ENCODE data around the gene OSBPL7. TPM values are rescaled to one million over a fixed set of nuclear protein-coding genes. Genes with fewer than 3 reads are reported as not detected.

Gene OSBPL7
- total RNA-seq, 1 donor from 2014 or later: 28.0 TPM

DNA sequence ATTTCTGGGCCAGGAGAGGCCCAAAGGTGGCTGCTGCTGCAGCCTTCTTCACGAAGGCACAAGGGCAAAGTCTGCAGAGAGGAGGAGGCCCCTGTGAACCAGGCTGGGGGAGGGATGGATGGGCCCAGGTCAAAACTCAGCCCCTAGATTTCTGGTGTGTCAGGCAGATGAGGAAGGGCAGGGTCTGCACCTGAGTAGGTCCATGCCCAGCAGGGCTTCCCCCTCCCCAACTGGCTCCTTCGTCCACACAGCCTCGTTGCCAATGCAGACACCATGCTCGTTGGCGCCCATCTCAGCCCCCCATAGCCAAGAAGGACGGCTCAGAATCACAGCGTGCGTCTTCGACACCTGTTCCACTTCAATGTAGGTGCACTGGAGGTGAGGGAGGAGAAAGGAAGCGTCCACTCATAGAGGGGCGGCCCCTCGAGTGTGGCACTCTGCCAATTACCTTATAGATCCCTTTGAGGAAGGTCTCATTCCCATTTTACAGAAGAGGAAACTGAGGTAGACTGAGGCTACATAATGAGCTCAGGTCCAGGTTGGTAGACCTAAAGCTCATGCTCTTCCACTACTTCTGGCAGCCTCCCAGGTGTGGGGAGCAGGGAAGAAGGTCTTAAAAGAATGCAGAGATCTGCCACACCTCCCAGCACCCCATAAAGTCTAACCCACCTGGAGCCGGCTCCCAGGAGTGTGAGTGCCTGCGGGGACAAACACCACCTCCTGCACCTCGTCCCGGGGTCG lies 18.6 kb upstream of the OSBPL7 start:
- Mint-ChIP-seq H3K4me1 (ENCODE audit: unreplicated experiment) (peaks cover 46% of the 10 kb centered on the region), H3K27me3 (ENCODE audit: unreplicated experiment) (peaks cover 2% of the 10 kb centered on the region), H3K9me3 (ENCODE audit: unreplicated experiment) (no peaks in the 10 kb centered on the region), H3K36me3 (ENCODE audit: low read depth, unreplicated experiment) (peaks cover 11% of the 10 kb centered on the region), H3K27ac (ENCODE audit: unreplicated experiment) (no peak overlapping the region), H3K4me3 (ENCODE audit: unreplicated experiment) (peak overlapping the region; percentile 90)
- TF ChIP-seq, protein P1, sequence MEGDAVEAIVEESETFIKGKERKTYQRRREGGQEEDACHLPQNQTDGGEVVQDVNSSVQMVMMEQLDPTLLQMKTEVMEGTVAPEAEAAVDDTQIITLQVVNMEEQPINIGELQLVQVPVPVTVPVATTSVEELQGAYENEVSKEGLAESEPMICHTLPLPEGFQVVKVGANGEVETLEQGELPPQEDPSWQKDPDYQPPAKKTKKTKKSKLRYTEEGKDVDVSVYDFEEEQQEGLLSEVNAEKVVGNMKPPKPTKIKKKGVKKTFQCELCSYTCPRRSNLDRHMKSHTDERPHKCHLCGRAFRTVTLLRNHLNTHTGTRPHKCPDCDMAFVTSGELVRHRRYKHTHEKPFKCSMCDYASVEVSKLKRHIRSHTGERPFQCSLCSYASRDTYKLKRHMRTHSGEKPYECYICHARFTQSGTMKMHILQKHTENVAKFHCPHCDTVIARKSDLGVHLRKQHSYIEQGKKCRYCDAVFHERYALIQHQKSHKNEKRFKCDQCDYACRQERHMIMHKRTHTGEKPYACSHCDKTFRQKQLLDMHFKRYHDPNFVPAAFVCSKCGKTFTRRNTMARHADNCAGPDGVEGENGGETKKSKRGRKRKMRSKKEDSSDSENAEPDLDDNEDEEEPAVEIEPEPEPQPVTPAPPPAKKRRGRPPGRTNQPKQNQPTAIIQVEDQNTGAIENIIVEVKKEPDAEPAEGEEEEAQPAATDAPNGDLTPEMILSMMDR (IDR thresholded peaks at IDR 0.05; ENCODE audit: unreplicated experiment): no peak
- no peak for DNase-seq (ENCODE audit: low spot score)

DNA sequence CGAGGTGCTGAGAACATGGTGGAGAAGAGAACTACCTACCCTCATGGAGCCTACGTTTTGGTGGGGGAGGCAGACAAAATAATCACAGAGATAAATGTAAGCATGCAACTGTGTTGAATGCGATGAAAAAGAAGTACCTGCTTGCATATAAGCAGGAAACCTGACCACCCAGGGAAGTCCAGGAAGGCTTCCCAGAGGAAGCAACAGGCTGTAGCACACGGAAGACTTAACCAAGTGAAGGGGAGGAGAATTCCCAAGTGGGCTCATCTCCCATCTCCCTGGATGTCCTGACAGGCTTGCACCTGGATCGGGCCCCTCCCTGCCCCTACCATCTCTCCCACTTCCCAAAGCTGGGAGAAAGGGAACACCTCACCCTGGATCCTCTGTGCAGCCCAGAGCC lies 17.5 kb upstream of the OSBPL7 start:
- Mint-ChIP-seq H3K4me3 (ENCODE audit: unreplicated experiment) (no peak overlapping the region), H3K9me3 (ENCODE audit: unreplicated experiment) (no peaks in the 10 kb centered on the region), H3K27ac (ENCODE audit: unreplicated experiment) (no peak overlapping the region), H3K4me1 (ENCODE audit: unreplicated experiment) (peaks cover 52% of the 10 kb centered on the region), H3K36me3 (ENCODE audit: low read depth, unreplicated experiment) (peaks cover 16% of the 10 kb centered on the region), H3K27me3 (ENCODE audit: unreplicated experiment) (peaks cover 3% of the 10 kb centered on the region)
- TF ChIP-seq, protein P1 (IDR thresholded peaks at IDR 0.05; ENCODE audit: unreplicated experiment): no peak
- no peak for DNase-seq (ENCODE audit: low spot score)

- no peak overlapping the region for H3K27ac Mint-ChIP-seq (ENCODE audit: unreplicated experiment)
- no peaks in the 10 kb centered on the region for H3K9me3 Mint-ChIP-seq (ENCODE audit: unreplicated experiment)
- TF ChIP-seq, protein P1 (IDR thresholded peaks at IDR 0.05; ENCODE audit: unreplicated experiment): no peak
- peaks cover 16% of the 10 kb centered on the region for H3K36me3 Mint-ChIP-seq (ENCODE audit: low read depth, unreplicated experiment)
- peaks cover 3% of the 10 kb centered on the region for H3K27me3 Mint-ChIP-seq (ENCODE audit: unreplicated experiment)
- no peak for DNase-seq (ENCODE audit: low spot score)
- no peak overlapping the region for H3K4me3 Mint-ChIP-seq (ENCODE audit: unreplicated experiment)
- peaks cover 56% of the 10 kb centered on the region for H3K4me1 Mint-ChIP-seq (ENCODE audit: unreplicated experiment)
These were observed 17.0 kb upstream of the OSBPL7 start for GRCh38 chr17:47838636-47839035.

DNA sequence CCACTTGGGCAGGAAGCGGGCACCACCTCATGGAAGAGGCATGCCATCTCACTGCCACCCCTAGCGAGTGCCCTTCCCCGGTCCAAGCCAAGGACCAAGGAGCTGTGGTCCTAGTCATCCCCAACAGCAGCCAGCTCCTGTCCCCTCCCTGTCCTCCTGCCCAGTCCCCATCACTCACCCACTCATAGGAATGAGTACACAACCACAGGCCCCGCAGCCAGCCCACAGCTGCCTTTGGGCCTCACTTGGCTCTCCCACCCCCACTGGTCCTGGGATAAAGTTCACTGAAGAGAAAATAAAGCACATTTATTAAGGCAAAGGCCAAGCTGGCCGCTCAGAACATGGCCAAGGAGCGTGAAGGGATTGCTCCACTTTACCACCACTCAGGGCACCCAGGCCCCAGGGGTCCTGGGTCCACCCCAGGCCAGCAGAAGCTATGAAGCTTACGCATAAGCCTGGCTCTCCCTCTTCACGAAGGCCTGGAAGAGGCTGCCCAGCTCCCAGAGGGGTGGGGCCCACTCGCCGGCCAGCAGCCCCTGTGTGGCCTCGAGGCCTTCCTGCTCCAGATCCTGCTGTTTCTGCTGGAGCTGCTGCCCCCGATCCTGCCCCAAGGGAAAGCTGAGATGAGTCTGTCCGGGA lies 15.9 kb upstream of the OSBPL7 start:
- Mint-ChIP-seq H3K4me1 (ENCODE audit: unreplicated experiment) (peaks cover 56% of the 10 kb centered on the region), H3K9me3 (ENCODE audit: unreplicated experiment) (no peaks in the 10 kb centered on the region), H3K36me3 (ENCODE audit: low read depth, unreplicated experiment) (peaks cover 16% of the 10 kb centered on the region), H3K27ac (ENCODE audit: unreplicated experiment) (peak overlapping the region; percentile 57), H3K27me3 (ENCODE audit: unreplicated experiment) (peaks cover 3% of the 10 kb centered on the region), H3K4me3 (ENCODE audit: unreplicated experiment) (peak overlapping the region; percentile 42)
- TF ChIP-seq, protein P1 (IDR thresholded peaks at IDR 0.05; ENCODE audit: unreplicated experiment): no peak
- DNase-seq (ENCODE audit: low spot score): no peak

DNA sequence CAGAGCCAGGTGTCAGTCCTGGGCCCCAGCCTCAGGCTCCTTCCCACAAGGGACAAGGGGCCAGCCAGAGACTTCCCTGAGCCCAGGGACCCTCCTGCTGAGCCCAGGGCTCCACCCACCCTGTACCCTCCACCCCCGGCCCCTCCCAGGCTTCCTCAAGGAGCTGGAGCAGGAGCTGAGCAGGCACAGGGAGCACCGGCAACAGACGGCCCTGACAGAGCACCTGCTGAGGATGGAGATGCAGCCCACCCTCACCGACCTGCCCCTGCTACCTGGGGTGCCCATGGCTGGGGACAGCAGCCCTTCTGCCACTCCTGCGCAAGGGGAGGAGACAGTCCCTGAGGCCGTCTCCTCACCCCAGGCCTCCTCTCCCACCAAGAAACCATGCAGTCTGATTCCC lies 15.0 kb upstream of the OSBPL7 start:
- Mint-ChIP-seq H3K4me1 (ENCODE audit: unreplicated experiment) (peaks cover 61% of the 10 kb centered on the region), H3K36me3 (ENCODE audit: low read depth, unreplicated experiment) (peaks cover 20% of the 10 kb centered on the region), H3K27me3 (ENCODE audit: unreplicated experiment) (peaks cover 6% of the 10 kb centered on the region), H3K4me3 (ENCODE audit: unreplicated experiment) (no peak overlapping the region), H3K9me3 (ENCODE audit: unreplicated experiment) (no peaks in the 10 kb centered on the region), H3K27ac (ENCODE audit: unreplicated experiment) (no peak overlapping the region)
- no peak for DNase-seq (ENCODE audit: low spot score)
- TF ChIP-seq, protein P1 (IDR thresholded peaks at IDR 0.05; ENCODE audit: unreplicated experiment): no peak

Data from endothelial cell (in vitro differentiated cells).